HL-60/S4 (cell line): ENCODE data around the gene KCNJ9.

Source experiments
- in situ Hi-C: fragments of 300-500 bp; cut with MboI; formaldehyde crosslinking; loops from 2 replicates; pipeline ENCODE4 v1.14.3; 2022; ENCODE audit warnings: low sequenced_read_pairs

KCNJ9 gene

DNA sequence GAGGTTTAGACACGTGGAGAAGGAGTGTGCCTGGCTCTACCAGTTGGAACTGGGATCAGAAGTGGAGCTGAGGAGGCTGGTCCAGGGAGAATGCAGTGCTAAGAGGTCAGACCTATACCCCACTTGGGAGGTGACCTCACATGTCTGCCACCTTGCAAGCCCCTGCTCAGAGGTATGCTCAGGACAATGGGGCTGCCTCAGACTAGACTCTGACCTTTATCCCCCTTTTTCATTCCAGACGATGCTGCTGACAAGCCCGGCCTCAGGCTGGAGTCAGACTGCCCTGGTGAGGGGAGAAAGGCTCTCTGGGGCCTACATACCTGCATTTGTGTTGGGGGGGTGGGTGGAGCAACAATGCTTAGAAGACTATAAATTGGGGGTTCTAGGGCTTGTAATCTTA lies 16.6 kb upstream of the KCNJ9 start:
- in situ Hi-C loops = no loop called here

- in situ Hi-C loops = no loop called here
Measured at GRCh38 chr1:160066829-160067745, 14.3 kb upstream of the KCNJ9 start.

- in situ Hi-C loops = no loop called here
Measured at GRCh38 chr1:160068225-160068624, 13.1 kb upstream of the KCNJ9 start.

DNA sequence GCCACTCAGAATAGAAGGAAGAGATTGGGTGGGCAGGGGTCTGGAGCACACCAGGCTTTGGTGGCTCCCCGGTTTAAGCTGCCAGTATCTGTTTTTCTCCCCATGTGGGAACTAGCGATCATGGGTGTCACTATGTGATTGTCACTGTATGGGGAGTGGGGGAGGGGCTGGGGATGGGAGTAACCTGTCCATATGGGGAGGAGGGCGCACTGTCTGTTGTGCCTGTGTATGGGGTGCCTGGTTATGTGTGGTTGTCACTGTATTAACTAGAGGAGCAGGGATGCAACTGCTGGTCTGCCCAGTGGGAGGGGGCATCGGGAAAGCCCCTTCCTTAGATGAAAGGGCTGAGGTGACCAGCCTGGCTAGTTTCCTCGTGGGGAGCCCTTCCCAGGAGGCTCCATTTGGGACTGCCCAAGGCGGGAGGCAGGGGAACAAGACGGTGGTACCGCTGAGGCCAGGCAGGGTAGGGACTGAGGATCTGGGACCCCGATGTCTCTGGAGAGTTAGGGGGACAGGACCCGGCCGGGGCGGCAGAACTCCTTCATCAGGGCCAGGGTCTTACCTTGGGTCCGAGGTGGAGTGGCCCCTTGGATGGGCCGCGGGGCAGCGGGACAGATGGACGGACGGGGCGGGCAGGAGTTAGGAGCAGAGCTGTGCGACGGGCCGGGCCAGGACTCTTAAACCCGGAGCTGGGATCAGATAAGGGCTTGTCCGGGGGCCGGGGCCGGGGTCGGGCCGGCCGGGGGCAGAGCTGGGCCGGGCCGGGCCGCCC lies 11.7 kb upstream of the KCNJ9 start, which contains the start of gene KCNJ10:
TSS of gene KCNJ10 (minus strand) at position 701 of the 772 bp plus-strand sequence. CDS start 27,628 bp downstream, outside the sequence.
- in situ Hi-C loops = no loop called here

- in situ Hi-C loops = no loop called here
Measured at GRCh38 chr1:160070243-160071163, 10.8 kb upstream of the KCNJ9 start.

- in situ Hi-C loops = no loop called here
Measured at GRCh38 chr1:160071289-160071688, 10.0 kb upstream of the KCNJ9 start.

DNA sequence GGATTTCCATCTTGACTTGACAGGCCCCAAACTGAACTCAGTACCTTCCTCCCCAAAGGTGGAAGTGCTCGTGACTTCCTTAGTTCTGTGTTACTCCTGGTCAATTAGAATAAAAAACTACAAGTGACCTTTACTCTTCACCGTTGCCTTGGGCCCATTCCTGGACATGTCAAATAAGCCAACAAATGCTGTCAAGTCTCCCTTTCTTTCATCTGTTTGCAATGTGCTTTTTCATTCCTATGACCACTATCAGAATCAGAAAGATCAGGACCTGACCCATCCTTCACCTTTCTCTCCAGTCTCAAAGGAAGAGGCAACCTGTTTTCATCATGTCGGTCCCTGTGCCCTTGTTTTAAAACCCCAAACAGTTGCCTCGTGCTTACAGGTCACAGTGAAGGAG lies 6.5 kb upstream of the KCNJ9 start:
- in situ Hi-C loops = no loop called here

DNA sequence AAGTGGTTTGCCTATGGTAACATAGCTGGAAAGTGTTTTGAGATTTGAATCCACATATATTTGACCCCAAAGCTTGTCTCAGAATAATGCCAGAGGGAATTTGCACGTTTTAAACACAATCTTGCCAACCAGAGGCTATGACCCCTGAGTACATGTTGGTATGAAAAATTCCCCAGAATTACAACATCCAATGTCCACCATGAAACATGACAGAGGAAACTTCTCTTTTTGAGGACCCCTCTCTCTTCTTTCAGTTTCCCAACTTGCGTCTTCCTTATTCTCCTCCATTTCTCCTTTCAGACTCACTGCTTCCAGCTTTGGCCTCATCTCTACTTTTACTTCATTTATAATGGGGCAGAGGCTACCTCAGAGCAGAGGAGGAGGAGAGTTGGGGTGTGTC lies 5.5 kb upstream of the KCNJ9 start:
- in situ Hi-C loops = no loop called here

GRCh38 chr1:160076295-160076694 lies 5.0 kb upstream of the KCNJ9 start:
- in situ Hi-C loops = no loop called here

- in situ Hi-C loops = no loop called here
Measured at GRCh38 chr1:160077486-160077885, 3.9 kb upstream of the KCNJ9 start.

GRCh38 chr1:160078512-160079195 lies 2.7 kb upstream of the KCNJ9 start:
- in situ Hi-C loops = no loop called here

DNA sequence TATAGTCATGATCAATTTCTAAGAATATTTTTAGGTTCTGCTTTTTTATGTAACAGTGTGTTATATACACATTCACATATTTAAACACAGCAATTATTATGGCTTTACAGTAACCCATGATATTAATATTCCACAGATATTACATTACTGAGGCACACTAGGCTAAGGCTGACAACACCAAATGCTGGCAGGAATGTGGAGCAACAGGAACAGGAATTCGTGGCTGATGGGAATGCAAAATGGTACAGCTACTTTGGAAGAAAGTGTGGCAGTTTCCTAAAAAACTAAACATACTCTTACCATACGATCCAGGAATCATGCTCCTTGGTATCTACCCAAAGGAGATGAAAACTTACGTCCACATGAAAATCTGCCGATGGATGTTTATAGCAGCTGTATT lies 1.9 kb upstream of the KCNJ9 start:
- in situ Hi-C loops = no loop called here

GRCh38 chr1:160080381-160081100 lies 797 bp upstream of the KCNJ9 start:
- in situ Hi-C loops = no loop called here

DNA sequence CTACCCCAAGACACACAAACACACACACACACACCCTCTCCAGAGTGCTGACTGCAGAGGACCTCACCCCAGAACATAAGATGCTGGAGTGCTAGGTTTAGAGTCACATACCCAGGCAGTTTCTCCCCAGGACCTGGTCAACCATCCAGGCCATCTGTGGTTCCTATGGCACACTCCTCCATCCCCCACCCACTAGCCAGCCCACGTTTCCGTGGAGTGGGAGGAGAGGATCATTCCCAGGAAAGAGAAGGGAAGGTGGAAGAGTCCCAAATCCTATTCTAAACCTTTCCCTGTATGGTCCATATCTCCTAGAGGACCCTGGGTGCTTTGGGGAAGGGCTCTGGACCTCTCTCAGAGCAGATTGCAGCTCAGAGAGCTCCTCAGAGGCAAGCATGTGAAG lies 1.1 kb downstream of the KCNJ9 start:
- in situ Hi-C loops = no loop called here

GRCh38 chr1:160082926-160083325 lies 1.6 kb downstream of the KCNJ9 start:
- in situ Hi-C loops = no loop called here

DNA sequence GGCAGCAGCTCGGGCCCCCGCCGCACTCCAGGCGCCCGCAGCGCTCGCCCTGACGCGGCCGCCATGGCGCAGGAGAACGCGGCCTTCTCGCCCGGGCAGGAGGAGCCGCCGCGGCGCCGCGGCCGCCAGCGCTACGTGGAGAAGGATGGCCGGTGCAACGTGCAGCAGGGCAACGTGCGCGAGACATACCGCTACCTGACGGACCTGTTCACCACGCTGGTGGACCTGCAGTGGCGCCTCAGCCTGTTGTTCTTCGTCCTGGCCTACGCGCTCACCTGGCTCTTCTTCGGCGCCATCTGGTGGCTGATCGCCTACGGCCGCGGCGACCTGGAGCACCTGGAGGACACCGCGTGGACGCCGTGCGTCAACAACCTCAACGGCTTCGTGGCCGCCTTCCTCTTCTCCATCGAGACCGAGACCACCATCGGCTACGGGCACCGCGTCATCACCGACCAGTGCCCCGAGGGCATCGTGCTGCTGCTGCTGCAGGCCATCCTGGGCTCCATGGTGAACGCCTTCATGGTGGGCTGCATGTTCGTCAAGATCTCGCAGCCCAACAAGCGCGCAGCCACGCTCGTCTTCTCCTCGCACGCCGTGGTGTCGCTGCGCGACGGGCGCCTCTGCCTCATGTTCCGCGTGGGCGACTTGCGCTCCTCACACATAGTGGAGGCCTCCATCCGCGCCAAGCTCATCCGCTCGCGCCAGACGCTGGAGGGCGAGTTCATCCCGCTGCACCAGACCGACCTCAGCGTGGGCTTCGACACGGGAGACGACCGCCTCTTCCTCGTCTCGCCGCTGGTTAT lies 2.8 kb downstream of the KCNJ9 start:
- in situ Hi-C loops = no loop called here

DNA sequence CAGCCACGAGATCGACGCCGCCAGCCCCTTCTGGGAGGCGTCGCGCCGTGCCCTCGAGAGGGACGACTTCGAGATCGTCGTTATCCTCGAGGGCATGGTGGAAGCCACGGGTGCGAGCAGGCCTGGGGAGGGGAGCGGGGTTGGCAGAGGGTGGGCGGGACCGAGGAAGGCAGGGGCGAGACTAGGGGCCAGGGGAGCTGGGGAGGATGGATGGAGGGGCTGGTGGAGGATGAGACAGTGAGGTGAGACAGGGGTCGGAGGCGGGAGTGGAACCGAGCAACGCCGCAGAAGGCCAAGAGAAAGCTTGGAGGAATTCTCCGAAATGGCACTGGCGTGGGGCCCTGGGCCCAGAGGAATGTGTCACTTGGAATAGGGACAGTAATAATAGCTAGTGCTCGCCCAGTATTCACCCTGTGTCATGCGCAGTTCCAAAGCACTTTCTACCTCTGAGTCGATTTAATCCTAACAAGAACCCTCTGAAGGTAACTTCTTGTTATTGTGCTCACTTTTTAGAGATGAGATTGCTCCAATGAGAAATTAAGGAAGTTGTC lies 3.5 kb downstream of the KCNJ9 start:
- in situ Hi-C loops = no loop called here

DNA sequence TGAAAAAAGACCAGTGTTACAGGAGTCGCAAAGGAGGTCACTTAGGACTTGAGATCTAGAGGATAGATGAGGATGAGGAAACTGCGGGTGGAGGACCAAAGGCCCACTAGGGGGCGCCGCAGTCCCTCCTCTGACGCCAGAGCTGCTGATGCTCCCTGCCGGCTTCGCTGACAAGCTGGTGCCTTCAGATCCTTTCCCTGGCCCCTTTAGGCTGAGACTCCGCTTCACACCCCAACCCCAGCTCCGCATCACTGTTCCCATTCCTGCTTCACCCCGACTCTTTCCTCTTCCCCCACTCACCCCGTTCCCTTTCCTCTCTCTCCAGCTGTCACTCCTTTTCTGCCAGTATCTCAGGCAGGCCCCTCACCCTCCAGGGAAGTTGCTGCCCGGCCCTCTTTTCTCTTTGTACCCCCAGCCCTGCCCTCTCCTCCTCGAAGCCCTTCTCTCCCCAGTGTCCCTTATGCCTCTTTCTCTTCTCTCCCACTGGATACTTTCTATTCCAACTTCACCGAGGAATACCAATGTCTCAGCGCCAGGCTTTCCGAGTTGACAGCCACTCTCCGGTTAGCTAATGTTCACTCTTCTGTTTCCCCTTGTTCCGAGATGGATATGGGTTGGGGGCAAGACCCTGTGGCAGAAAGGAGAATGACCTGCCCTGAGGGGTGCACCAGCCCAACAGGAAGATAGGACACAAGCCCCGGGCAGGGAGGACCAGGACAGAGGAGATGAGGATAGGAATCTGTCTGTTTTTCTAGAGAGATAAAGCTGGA lies 4.5 kb downstream of the KCNJ9 start:
- in situ Hi-C loops = no loop called here
